ENCODE data around the gene PNPO. TPM values are rescaled to one million over a fixed set of nuclear protein-coding genes. Genes with fewer than 3 reads are reported as not detected.
A peak's percentile ranks its signal among the peaks of the same experiment; 100 is the strongest.

Gene PNPO
- total and polyA plus RNA-seq, 2 of the 8 experiments (the other 6 are each of a cell fraction or from before 2014, with no cell fraction given): 7.0 to 8.1 TPM

DNA sequence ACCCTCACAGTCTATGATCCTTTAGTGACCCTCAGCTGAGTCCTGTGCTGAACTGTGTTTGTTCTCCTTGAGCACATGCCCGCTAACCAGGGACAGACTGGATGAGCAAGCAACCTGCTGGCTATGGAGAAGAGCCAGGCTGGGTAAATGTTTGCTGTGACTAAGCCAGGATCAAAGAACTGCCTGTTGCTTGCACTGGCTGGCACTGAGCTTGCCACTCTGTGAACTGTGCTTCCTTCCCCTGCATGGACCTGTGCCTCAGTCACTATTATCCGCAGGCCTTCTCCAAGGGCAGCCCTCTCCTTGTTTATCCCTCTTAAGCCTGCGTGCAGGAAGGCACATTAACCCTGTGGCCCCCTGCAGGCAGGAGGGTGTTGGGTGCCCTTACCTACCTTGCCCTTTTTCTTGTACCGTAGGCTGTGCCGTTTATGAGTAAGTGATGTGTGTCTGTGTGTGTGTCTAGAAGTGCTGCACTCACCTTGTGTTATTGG is 7.4 kb downstream of the PNPO start:
- no peak for DNase-seq (ENCODE audit: low read depth in 1 of 2, low spot score in 2 of 2)
- Histone ChIP-seq H2BK5ac (ENCODE audit: low read depth, low read length) (peak overlapping the region; percentile 61; the same call in 1 of the 2 replicates), H4K20me1 (replicated peaks in 1 of 2; ENCODE audit: control insufficient read depth in 1 of 2, insufficient read depth in 2 of 2, low read length in 2 of 2) (no peaks in the 10 kb centered on the region), H3K4me2 (ENCODE audit: insufficient read depth in 1 of 2, low read depth in 2 of 2, low read length in 2 of 2) (no peak overlapping the region), H3K4ac (replicated peaks; ENCODE audit: insufficient read length, low read depth, low read length) (peak overlapping the region; percentile 70), H4K5ac (ENCODE audit: insufficient read length, low read depth, low read length) (no peak overlapping the region), H3K27ac (ENCODE audit: low read depth, low read length) (no peak overlapping the region), H3K79me1 (ENCODE audit: low read depth, low read length) (no peaks in the 10 kb centered on the region), H3K4me3 (ENCODE audit: extremely low read depth in 1 of 4, insufficient read depth in 2 of 4, low read depth in 3 of 4, low read length in 4 of 4) (no peak overlapping the region), H2BK20ac (ENCODE audit: low read length) (no peak overlapping the region), H2BK12ac (ENCODE audit: low read depth, low read length) (no peak overlapping the region), H3K9me3 (ENCODE audit: insufficient read depth in 2 of 2, low read depth in 1 of 2, low read length in 1 of 2) (no peaks in the 10 kb centered on the region), H3K23ac (ENCODE audit: insufficient read length) (no peak overlapping the region), H3K18ac (ENCODE audit: extremely low read depth, low read length) (no peak overlapping the region), H3K27me3 (replicated peaks in 1 of 4; ENCODE audit: control insufficient read depth in 3 of 4, extremely low read depth in 1 of 4, insufficient read depth in 3 of 4, low read length in 3 of 4) (peaks cover 0 to 6% (median 0%) of the 10 kb centered on the region in 4 experiments; a peak in 1 of 7 replicates), H3K4me1 (replicated peaks in 1 of 4; ENCODE audit: control insufficient read depth in 3 of 4, insufficient read depth in 4 of 4, low read length in 3 of 4) (peaks cover 0 to 8% (median 4%) of the 10 kb centered on the region in 4 experiments; a peak in 3 of 7 replicates), H3K14ac (ENCODE audit: insufficient read length) (no peak overlapping the region), H3K36me3 (ENCODE audit: control insufficient read depth in 2 of 4, insufficient read depth in 4 of 4, low read length in 3 of 4) (no peaks in the 10 kb centered on the region; a peak in 1 of 8 replicates), H2AFZ (ENCODE audit: low read length) (0 out of 2 replicates have a peak overlapping the region, but pooled peaks have one; percentile 29), H2BK15ac (ENCODE audit: low read length) (peak overlapping the region; percentile 93; the same call in 1 of the 2 replicates), H3K56ac (replicated peaks; ENCODE audit: insufficient read length, low read depth, low read length) (no peak overlapping the region), H2AK5ac (ENCODE audit: low read depth, low read length) (no peak overlapping the region), H3K23me2 (ENCODE audit: low read depth, low read length) (no peaks in the 10 kb centered on the region), H2BK120ac (replicated peaks; ENCODE audit: low read depth, low read length) (no peak overlapping the region), H4K91ac (replicated peaks; ENCODE audit: insufficient read length, low read length) (no peak overlapping the region), H3K79me2 (ENCODE audit: control insufficient read depth in 1 of 2, insufficient read depth in 2 of 2, low read length in 2 of 2) (no peaks in the 10 kb centered on the region), H4K8ac (ENCODE audit: extremely low read depth, insufficient read depth, low read length) (peak overlapping the region; percentile 19; the same call in 1 of the 2 replicates), H3K9ac (replicated peaks in 1 of 4; ENCODE audit: extremely low read depth in 1 of 4, low read depth in 3 of 4, low read length in 3 of 4) (no peak overlapping the region)
- no peak for FAIRE-seq
- ChIA-PET POLR2A (ENCODE audit: partially characterized antibody) (interaction anchor here (0.9 kb wide), 1 partner anchor 43 kb away, joined by 4 read pairs; no protein-coding TSS in a partner anchor), CTCF (ENCODE audit: partially characterized antibody) (interaction anchor here (0.6 to 40.5 kb wide), 13 partner anchors 0 to 125 kb away, joined by 3 to 1010 read pairs (median 8); partner anchors contain the start of genes CDK5RAP3, PNPO, PRR15L and SCRN2)
- 86% methylated on average over 5 of the region's 5 CpGs; no CpG with 5 or more reads in 1 of the 2 experiments for WGBS, 2 experiments (ENCODE audit: extremely low coverage in 1 of 2, insufficient coverage in 1 of 2, insufficient read length in 1 of 2, insufficient replicate concordance in 2 of 2, low coverage in 1 of 2, low lambda C conversion rate in 2 of 2, missing lambda C conversion rate in 1 of 2)
- TF ChIP-seq JUND (IDR thresholded peaks at IDR 0.05; ENCODE audit: low read length): no peak
- no peak for TF ChIP-seq RAD21 (IDR thresholded peaks at IDR 0.05 in 1 of 2, conservative IDR thresholded peaks at IDR 0.05 in 1 of 2; ENCODE audit: low read depth in 2 of 2, low read length in 2 of 2)
- TF ChIP-seq SP4 (IDR thresholded peaks at IDR 0.05; ENCODE audit: low read length): no peak
- no peak for TF ChIP-seq EGR1 (IDR thresholded peaks at IDR 0.05; ENCODE audit: borderline replicate concordance, low read depth, low read length)
- TF ChIP-seq EP300 (IDR thresholded peaks at IDR 0.05; ENCODE audit: borderline replicate concordance in 1 of 2, low read depth in 2 of 2, low read length in 2 of 2): no peak
- no peak for TF ChIP-seq SIN3A (conservative IDR thresholded peaks at IDR 0.05 in 1 of 2, IDR thresholded peaks at IDR 0.05 in 1 of 2; ENCODE audit: low read depth in 1 of 2, low read length in 2 of 2)
- no peak for TF ChIP-seq SP1 (IDR thresholded peaks at IDR 0.05; ENCODE audit: low read depth, low read length)
- TF ChIP-seq RNF2 (IDR thresholded peaks at IDR 0.05; ENCODE audit: borderline replicate concordance, low read depth, low read length, missing control alignments, poor library complexity, severe bottlenecking): no peak
- TF ChIP-seq EZH2 (IDR thresholded peaks at IDR 0.05; ENCODE audit: low read depth, low read length, severe bottlenecking): no peak
- no peak for TF ChIP-seq BACH1 (IDR thresholded peaks at IDR 0.05; ENCODE audit: low read length)
- no peak for TF ChIP-seq RFX5 (IDR thresholded peaks at IDR 0.05; ENCODE audit: borderline replicate concordance, low read depth, low read length)
- TF ChIP-seq KDM1A (IDR thresholded peaks at IDR 0.05; ENCODE audit: borderline replicate concordance, low read length): no peak

Data from H1 (cell line).